GM23338 (cell line): ENCODE measurements around the gene NDUFB8. TPM values are rescaled to one million over a fixed set of nuclear protein-coding genes. Genes with fewer than 3 reads are reported as not detected.

ENCODE experiments used
- ATAC-seq: fragments of 200-7000 bp; cut with Tn5 transposase; 3 replicates; pipeline ENCODE4 v1.9.1; 2020
- DNase-seq: peaks from one replicate; pipeline ENCODE4 v3.0.0-alpha.2; 2015; ENCODE audit warnings: low spot score
- H2AFZ ChIP-seq: fragments of 200-600 bp; sonication (generic); 2 replicates; pipeline ENCODE4 v1.8.0; 2016; ENCODE audit warnings: antibody characterized with exemption, mild to moderate bottlenecking, moderate library complexity
- H3F3A ChIP-seq: fragments of 200-600 bp; sonication (generic); replicated peaks from 2 replicates; pipeline ENCODE4 v1.8.0; 2017; ENCODE audit warnings: antibody characterized with exemption, mixed run types, low read depth
- H3K27ac ChIP-seq: fragments of 200-600 bp; sonication (generic); 2 replicates; pipeline ENCODE4 v1.6.1; 2016; ENCODE audit warnings: low read depth
- H3K27me3 ChIP-seq: fragments of 200-600 bp; sonication (generic); 2 replicates; pipeline ENCODE4 v1.8.0; 2016; ENCODE audit warnings: mild to moderate bottlenecking, mixed run types, moderate library complexity; ENCODE audit not compliant: insufficient read depth
- H3K36me3 ChIP-seq: fragments of 200-600 bp; sonication (generic); 2 replicates; pipeline ENCODE4 v1.8.0; 2016; ENCODE audit warnings: mild to moderate bottlenecking; ENCODE audit not compliant: insufficient read depth
- H3K4me1 ChIP-seq: fragments of 200-600 bp; sonication (generic); 2 replicates; pipeline ENCODE4 v1.8.0; 2016; ENCODE audit warnings: mild to moderate bottlenecking, moderate library complexity; ENCODE audit not compliant: insufficient read depth
- H3K4me2 ChIP-seq: fragments of 200-600 bp; sonication (generic); 2 replicates; pipeline ENCODE4 v1.7.1; 2017; ENCODE audit warnings: mixed run types
- H3K4me3 ChIP-seq: fragments of 200-600 bp; sonication (generic); 2 replicates; pipeline ENCODE4 v1.6.1; 2016; ENCODE audit warnings: mixed run types
- H3K79me2 ChIP-seq: fragments of 200-600 bp; sonication (generic); replicated peaks from 2 replicates; pipeline ENCODE4 v1.8.0; 2017; ENCODE audit warnings: mild to moderate bottlenecking; ENCODE audit not compliant: insufficient read depth
- H3K9me2 ChIP-seq: fragments of 200-600 bp; sonication (generic); 2 replicates; pipeline ENCODE4 v1.8.0; 2017; ENCODE audit not compliant: insufficient read depth
- H4K20me1 ChIP-seq: fragments of 200-600 bp; sonication (generic); replicated peaks from 2 replicates; pipeline ENCODE4 v1.8.0; 2017; ENCODE audit warnings: mild to moderate bottlenecking; ENCODE audit not compliant: insufficient read depth
- H3K27ac Mint-ChIP-seq: 2 replicates; pipeline ENCODE4 v1.8.0; 2020; ENCODE audit warnings: inconsistent platforms, mild to moderate bottlenecking, moderate library complexity, mixed read lengths
- H3K27me3 Mint-ChIP-seq: 3 replicates; pipeline ENCODE4 v1.8.0; 2022; ENCODE audit warnings: low read depth, mild to moderate bottlenecking, moderate library complexity, mixed read lengths, inconsistent platforms; ENCODE audit not compliant: insufficient read depth, poor library complexity
- H3K36me3 Mint-ChIP-seq: 3 replicates; pipeline ENCODE4 v1.8.0; 2021; ENCODE audit warnings: low read depth, mild to moderate bottlenecking, inconsistent platforms, moderate library complexity, mixed read lengths
- H3K4me1 Mint-ChIP-seq: 3 replicates; pipeline ENCODE4 v1.8.0; 2020; ENCODE audit warnings: mild to moderate bottlenecking, inconsistent platforms, mixed read lengths
- H3K4me3 Mint-ChIP-seq: 3 replicates; pipeline ENCODE4 v1.8.0; 2021; ENCODE audit warnings: moderate library complexity, mild to moderate bottlenecking, inconsistent platforms, mixed read lengths
- H3K9me3 Mint-ChIP-seq: 3 replicates; pipeline ENCODE4 v1.8.0; 2020; ENCODE audit warnings: moderate library complexity, mild to moderate bottlenecking, inconsistent platforms, mixed read lengths
- CREB1 ChIP-seq: fragments of 250-450 bp; sonication (Bioruptor Pico); IDR thresholded peaks from 2 replicates; pipeline ENCODE4 v1.5.0; 2020; ENCODE audit warnings: low read depth, mild to moderate bottlenecking, moderate library complexity
- CTCF ChIP-seq, 2 experiments: fragments of 200-600 bp in 1 of 2; sonication (generic) in 1 of 2; conservative IDR thresholded peaks; 2 replicates each; pipeline versions ENCODE4 v1.5.1 to v1.6.1; 2016 to 2017; ENCODE audit warnings: antibody characterized with exemption in 2 of 2, low read depth in 2 of 2, mild to moderate bottlenecking in 2 of 2, moderate library complexity in 1 of 2
- EZH2 ChIP-seq: fragments of 200-600 bp; sonication (generic); IDR thresholded peaks from one replicate; pipeline ENCODE4 v1.8.0; 2017; ENCODE audit warnings: antibody characterized with exemption, mild to moderate bottlenecking, low read depth; ENCODE audit not compliant: unreplicated experiment
- EZH2phosphoT487 ChIP-seq: fragments of 200-600 bp; sonication (generic); IDR thresholded peaks from one replicate; pipeline ENCODE4 v1.8.1; 2018; ENCODE audit warnings: antibody characterized with exemption; ENCODE audit not compliant: unreplicated experiment
- JUNB ChIP-seq: IDR thresholded peaks from one replicate; pipeline ENCODE4 v1.6.1; 2016; ENCODE audit warnings: antibody characterized with exemption; ENCODE audit not compliant: unreplicated experiment
- POLR2AphosphoS5 ChIP-seq: IDR thresholded peaks from 2 replicates; pipeline ENCODE4 v1.6.1; 2016; ENCODE audit warnings: antibody characterized with exemption, low read depth
- STAT1 ChIP-seq: IDR thresholded peaks from one replicate; pipeline ENCODE4 v1.6.1; 2016; ENCODE audit warnings: antibody characterized with exemption; ENCODE audit not compliant: unreplicated experiment
- ZNF114 ChIP-seq: fragments of 250-450 bp; sonication (Bioruptor Pico); IDR thresholded peaks from 2 replicates; pipeline ENCODE4 v1.5.0; 2020; ENCODE audit warnings: mild to moderate bottlenecking, moderate library complexity
- ZNF331 ChIP-seq: fragments of 250-450 bp; sonication (Bioruptor Pico); IDR thresholded peaks from 2 replicates; pipeline ENCODE4 v1.5.0; 2020; ENCODE audit warnings: low read depth, mild to moderate bottlenecking, moderate library complexity
- ZNF462 ChIP-seq: fragments of 250-450 bp; sonication (Bioruptor Pico); IDR thresholded peaks from 2 replicates; pipeline ENCODE4 v1.5.0; 2020; ENCODE audit warnings: mild to moderate bottlenecking, moderate library complexity
- polyA plus RNA-seq: library from polyadenylated mRNA; unstranded; fragments of >200 nt; fragmentation: Nextera tagmentation; extraction: Ambion mirVana; gene quantifications from 2 replicates; pipeline ENCODE4 v1.2.1, GENCODE V29; 2016
- total RNA-seq: library from RNA; depleted of rRNA; stranded (reverse); fragments of >200 nt; shearing (Covaris generic); gene quantifications from 2 replicates; pipeline ENCODE4 v1.2.3, GENCODE V29; 2014
- TF ChIP-seq, protein P1 (sequence below): IDR thresholded peaks from 2 replicates; pipeline ENCODE4 v1.6.1; 2016; ENCODE audit warnings: antibody characterized with exemption
- TF ChIP-seq, protein P2 (sequence below): IDR thresholded peaks from one replicate; pipeline ENCODE4 v1.6.1; 2018; ENCODE audit warnings: antibody characterized with exemption; ENCODE audit not compliant: unreplicated experiment

The NDUFB8 gene
- total and polyA plus RNA-seq, 2 experiments from 2014 or later: 131 to 464 TPM

DNA sequence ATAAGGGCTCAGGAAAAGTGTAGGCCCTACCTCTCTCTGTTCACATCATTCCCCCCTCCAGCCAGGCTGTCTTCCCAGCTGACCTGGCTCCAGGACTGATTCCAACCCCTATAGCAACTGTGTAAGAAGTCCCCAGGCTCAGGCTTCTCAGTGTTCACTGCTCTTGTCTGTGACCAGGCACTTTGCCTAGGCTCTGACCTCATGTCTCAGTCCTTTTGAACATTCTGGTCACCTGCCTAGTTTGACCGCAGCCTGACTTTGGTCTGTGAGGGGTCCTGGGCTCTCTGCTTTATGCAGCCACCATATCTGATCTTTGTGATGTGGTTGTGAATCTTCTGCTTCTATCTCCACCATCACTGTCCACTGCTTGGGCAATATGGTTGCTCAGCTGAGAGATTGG, 30.6 kb upstream of the NDUFB8 start:
- no peaks in the 10 kb centered on the region for H3K9me2 ChIP-seq
- H3K27me3 Mint-ChIP-seq: peaks cover 28% of the 10 kb centered on the region
- H3K4me3 ChIP-seq: no peak overlapping the region
- H3K36me3 Mint-ChIP-seq: no peaks in the 10 kb centered on the region
- no peaks in the 10 kb centered on the region for H3K36me3 ChIP-seq
- H3K4me1 ChIP-seq: no peaks in the 10 kb centered on the region; the same call in 1 of the 2 replicates
- 0 out of 2 replicates have a peak, but pooled peaks cover 10% of the 10 kb centered on the region for H3F3A ChIP-seq
- ATAC-seq (no peak), DNase-seq (no peak)
- peaks cover 3% of the 10 kb centered on the region; the same call in 2 of the 3 replicates for H3K9me3 Mint-ChIP-seq
- TF ChIP-seq ZNF114 (CRISPR knock-in tag) (no peak), ZNF331 (no peak), EZH2phosphoT487 (no peak), ZNF462 (CRISPR knock-in tag) (no peak), CTCF (conservative IDR thresholded peaks at IDR 0.05; ENCODE audit: low read depth in 2 of 2) (no peak), CREB1 (no peak), STAT1 (no peak), JUNB (no peak), EZH2 (no peak), POLR2AphosphoS5 (no peak)
- TF ChIP-seq, protein P1, sequence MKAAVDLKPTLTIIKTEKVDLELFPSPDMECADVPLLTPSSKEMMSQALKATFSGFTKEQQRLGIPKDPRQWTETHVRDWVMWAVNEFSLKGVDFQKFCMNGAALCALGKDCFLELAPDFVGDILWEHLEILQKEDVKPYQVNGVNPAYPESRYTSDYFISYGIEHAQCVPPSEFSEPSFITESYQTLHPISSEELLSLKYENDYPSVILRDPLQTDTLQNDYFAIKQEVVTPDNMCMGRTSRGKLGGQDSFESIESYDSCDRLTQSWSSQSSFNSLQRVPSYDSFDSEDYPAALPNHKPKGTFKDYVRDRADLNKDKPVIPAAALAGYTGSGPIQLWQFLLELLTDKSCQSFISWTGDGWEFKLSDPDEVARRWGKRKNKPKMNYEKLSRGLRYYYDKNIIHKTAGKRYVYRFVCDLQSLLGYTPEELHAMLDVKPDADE: no peak
- TF ChIP-seq, protein P2, sequence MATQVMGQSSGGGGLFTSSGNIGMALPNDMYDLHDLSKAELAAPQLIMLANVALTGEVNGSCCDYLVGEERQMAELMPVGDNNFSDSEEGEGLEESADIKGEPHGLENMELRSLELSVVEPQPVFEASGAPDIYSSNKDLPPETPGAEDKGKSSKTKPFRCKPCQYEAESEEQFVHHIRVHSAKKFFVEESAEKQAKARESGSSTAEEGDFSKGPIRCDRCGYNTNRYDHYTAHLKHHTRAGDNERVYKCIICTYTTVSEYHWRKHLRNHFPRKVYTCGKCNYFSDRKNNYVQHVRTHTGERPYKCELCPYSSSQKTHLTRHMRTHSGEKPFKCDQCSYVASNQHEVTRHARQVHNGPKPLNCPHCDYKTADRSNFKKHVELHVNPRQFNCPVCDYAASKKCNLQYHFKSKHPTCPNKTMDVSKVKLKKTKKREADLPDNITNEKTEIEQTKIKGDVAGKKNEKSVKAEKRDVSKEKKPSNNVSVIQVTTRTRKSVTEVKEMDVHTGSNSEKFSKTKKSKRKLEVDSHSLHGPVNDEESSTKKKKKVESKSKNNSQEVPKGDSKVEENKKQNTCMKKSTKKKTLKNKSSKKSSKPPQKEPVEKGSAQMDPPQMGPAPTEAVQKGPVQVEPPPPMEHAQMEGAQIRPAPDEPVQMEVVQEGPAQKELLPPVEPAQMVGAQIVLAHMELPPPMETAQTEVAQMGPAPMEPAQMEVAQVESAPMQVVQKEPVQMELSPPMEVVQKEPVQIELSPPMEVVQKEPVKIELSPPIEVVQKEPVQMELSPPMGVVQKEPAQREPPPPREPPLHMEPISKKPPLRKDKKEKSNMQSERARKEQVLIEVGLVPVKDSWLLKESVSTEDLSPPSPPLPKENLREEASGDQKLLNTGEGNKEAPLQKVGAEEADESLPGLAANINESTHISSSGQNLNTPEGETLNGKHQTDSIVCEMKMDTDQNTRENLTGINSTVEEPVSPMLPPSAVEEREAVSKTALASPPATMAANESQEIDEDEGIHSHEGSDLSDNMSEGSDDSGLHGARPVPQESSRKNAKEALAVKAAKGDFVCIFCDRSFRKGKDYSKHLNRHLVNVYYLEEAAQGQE: no peak
- no peak overlapping the region for H3K4me3 Mint-ChIP-seq
- peaks cover 6% of the 10 kb centered on the region for H4K20me1 ChIP-seq
- H3K27me3 ChIP-seq: peaks cover 41% of the 10 kb centered on the region
- peaks cover 5% of the 10 kb centered on the region; the same call in 2 of the 3 replicates for H3K4me1 Mint-ChIP-seq
- H3K79me2 ChIP-seq: no peaks in the 10 kb centered on the region
- no peak overlapping the region for H3K27ac Mint-ChIP-seq
- no peak overlapping the region for H3K4me2 ChIP-seq
- no peak overlapping the region for H2AFZ ChIP-seq
- H3K27ac ChIP-seq: no peak overlapping the region
